ENCODE measurements around the gene NFATC2. TPM values are rescaled to one million over a fixed set of nuclear protein-coding genes. Genes with fewer than 3 reads are reported as not detected.
A peak's percentile ranks its signal among the peaks of the same experiment; 100 is the strongest.

NFATC2 gene
- total and polyA plus RNA-seq, 2 experiments from 2014 or later = 0.52 to 0.59 TPM

- TF ChIP-seq REST (IDR thresholded peaks at IDR 0.05; ENCODE audit: unreplicated experiment) (no peak), ZNF114 (CRISPR knock-in tag; IDR thresholded peaks at IDR 0.05) (no peak), ZNF331 (CRISPR knock-in tag; IDR thresholded peaks at IDR 0.05; ENCODE audit: low read depth) (no peak), CREB1 (CRISPR knock-in tag; IDR thresholded peaks at IDR 0.05; ENCODE audit: low read depth) (peak; percentile 47; the same call in 1 of the 2 replicates), NANOG (IDR thresholded peaks at IDR 0.05; ENCODE audit: borderline replicate concordance) (no peak)
Observed at GRCh38 chr20:51562332-51563173, 20.0 kb upstream of the NFATC2 start (continued).

- Histone ChIP-seq H3K4me1 (ENCODE audit: insufficient read depth) (peaks cover 14% of the 10 kb centered on the region), H3K4me3 (peak overlapping the region; percentile 77), H4K20me1 (replicated peaks; ENCODE audit: insufficient read depth) (no peaks in the 10 kb centered on the region; the same call in 1 of the 2 replicates), H3K9me2 (ENCODE audit: insufficient read depth) (no peaks in the 10 kb centered on the region), H3K27me3 (ENCODE audit: insufficient read depth) (peaks cover 68% of the 10 kb centered on the region), H3K27ac (ENCODE audit: low read depth) (no peak overlapping the region), H3K79me2 (replicated peaks; ENCODE audit: insufficient read depth) (no peaks in the 10 kb centered on the region), H3F3A (replicated peaks; ENCODE audit: low read depth) (peaks cover 4% of the 10 kb centered on the region; the same call in 1 of the 2 replicates), H3K36me3 (ENCODE audit: insufficient read depth) (no peaks in the 10 kb centered on the region), H3K4me2 (peak overlapping the region; percentile 95), H2AFZ (peak overlapping the region; percentile 97)
- TF ChIP-seq REST (IDR thresholded peaks at IDR 0.05; ENCODE audit: unreplicated experiment) (no peak), ETS1 (IDR thresholded peaks at IDR 0.05) (no peak), STAT1 (IDR thresholded peaks at IDR 0.05; ENCODE audit: unreplicated experiment) (no peak), JUNB (IDR thresholded peaks at IDR 0.05; ENCODE audit: unreplicated experiment) (no peak), EZH2phosphoT487 (IDR thresholded peaks at IDR 0.05; ENCODE audit: unreplicated experiment) (no peak), EZH2 (IDR thresholded peaks at IDR 0.05; ENCODE audit: low read depth, unreplicated experiment) (peak; percentile 48)
- DNase-seq (ENCODE audit: low spot score) = no peak
- no peaks in the 10 kb centered on the region for H3K9me3 Mint-ChIP-seq
- no peak overlapping the region for H3K27ac Mint-ChIP-seq
- H3K4me1 Mint-ChIP-seq = peaks cover 29% of the 10 kb centered on the region
- peaks cover 41% of the 10 kb centered on the region for H3K27me3 Mint-ChIP-seq (ENCODE audit: insufficient read depth, low read depth, poor library complexity)
- peak overlapping the region; percentile 83 for H3K4me3 Mint-ChIP-seq
- H3K36me3 Mint-ChIP-seq (ENCODE audit: low read depth) = no peaks in the 10 kb centered on the region
- no peak for ATAC-seq
Observed at GRCh38 chr20:51562027-51562331, 19.5 kb upstream of the NFATC2 start.
